CD4-positive, alpha-beta T cell treated with Interleukin-10 for 1 hour (primary cell): ENCODE measurements around the gene KSR1.
"Not testable (repeated sequence)": the region's sequence is repeated elsewhere in the genome, so short reads cannot be mapped to it uniquely, and the experiment has no call there.

Experiments
- DNase-seq: peaks from one replicate; pipeline ENCODE4 v3.0.0-alpha.2; 2020

KSR1 gene

GRCh38 chr17:27669850-27670249 lies 213.6 kb downstream of the KSR1 start:
- no peak for DNase-seq

GRCh38 chr17:27670791-27671590 lies 214.7 kb downstream of the KSR1 start:
- no peak for DNase-seq

GRCh38 chr17:27671591-27671910 lies 215.3 kb downstream of the KSR1 start:
- DNase-seq, result no peak

- DNase-seq, result not testable (repeated sequence)
These were observed 215.8 kb downstream of the KSR1 start for GRCh38 chr17:27671977-27672480.

GRCh38 chr17:27674335-27674734 lies 218.1 kb downstream of the KSR1 start:
- DNase-seq, result no peak
